SK-N-SH (cell line): ENCODE data around the gene UBE2D2. TPM values are rescaled to one million over a fixed set of nuclear protein-coding genes. Genes with fewer than 3 reads are reported as not detected.

Experiments used
- CTCF ChIA-PET: fragments of 300-600, 350-600 bp; formaldehyde crosslinking; extraction: SDS; loops from one replicate; lab custom pipeline; 2021; lab: Yijun Ruan, JAX
- POLR2A ChIA-PET: fragments of 350-600 bp; sonication (Branson Sonifier 250); formaldehyde crosslinking; extraction: SDS; loops from one replicate; lab custom pipeline; 2020; ENCODE audit warnings: antibody characterized with exemption, inconsistent platforms; lab: Yijun Ruan, JAX
- DNase-seq: peaks from one replicate; pipeline ENCODE4 v3.0.0; 2012
- H2AFZ ChIP-seq: fragments of 200-600 bp; sonication (generic); 2 replicates; pipeline ENCODE4 v1.8.1; 2016; ENCODE audit warnings: antibody characterized with exemption, mild to moderate bottlenecking, low read depth
- H3F3A ChIP-seq: fragments of 200-600 bp; sonication (generic); replicated peaks from 2 replicates; pipeline ENCODE3; 2016; ENCODE audit warnings: antibody characterized with exemption, mild to moderate bottlenecking; ENCODE audit not compliant: insufficient read depth
- H3K27ac ChIP-seq, 2 experiments: fragments of 200-500 bp in 1 of 2; fragments of 200-600 bp in 1 of 2; sonication (Bioruptor generic) in 1 of 2; sonication (generic), shearing (Covaris generic) in 1 of 2; 2 replicates each; pipeline versions ENCODE4 v1.5.1 to v1.6.1; 2014 to 2016; ENCODE audit warnings: low read depth in 2 of 2, inconsistent platforms in 1 of 2, low read length in 1 of 2, mild to moderate bottlenecking in 1 of 2, mixed read lengths in 1 of 2
- H3K27me3 ChIP-seq: fragments of 200-600 bp; sonication (generic), shearing (Covaris generic); 2 replicates; pipeline ENCODE4 v1.6.1; 2016; ENCODE audit warnings: mixed run types; ENCODE audit not compliant: insufficient read depth
- H3K36me3 ChIP-seq, 2 experiments: fragments of 200-500 bp in 1 of 2; fragments of 200-600 bp in 1 of 2; sonication (Bioruptor generic) in 1 of 2; sonication (generic) in 1 of 2; replicated peaks in 1 of 2; 2 replicates each; pipeline versions ENCODE3 to v1.5.1; 2014 to 2016; ENCODE audit warnings: low read length in 1 of 2, mild to moderate bottlenecking in 1 of 2; ENCODE audit not compliant: insufficient read depth in 2 of 2, control insufficient read depth in 1 of 2
- H3K4me1 ChIP-seq, 2 experiments: fragments of 200-500 bp in 1 of 2; fragments of 200-600 bp in 1 of 2; sonication (Bioruptor generic) in 1 of 2; sonication (generic), shearing (Covaris generic) in 1 of 2; 2 replicates each; pipeline versions ENCODE4 v1.5.1 to v1.6.1; 2014 to 2016; ENCODE audit warnings: low read depth in 1 of 2, low read length in 1 of 2, mixed run types in 1 of 2; ENCODE audit not compliant: insufficient read depth in 2 of 2, control insufficient read depth in 1 of 2
- H3K4me2 ChIP-seq: fragments of 200-600 bp; sonication (generic), shearing (Covaris generic); 2 replicates; pipeline ENCODE4 v1.6.1; 2017; ENCODE audit warnings: mixed run types
- H3K4me3 ChIP-seq, 2 experiments: fragments of 200-500 bp in 1 of 2; fragments of 200-600 bp in 1 of 2; sonication (Bioruptor generic) in 1 of 2; sonication (generic), shearing (Covaris generic) in 1 of 2; 2 replicates each; pipeline versions ENCODE4 v1.5.1 to v1.8.1; 2014 to 2016; ENCODE audit warnings: low read depth in 2 of 2, inconsistent platforms in 1 of 2, low read length in 1 of 2, mild to moderate bottlenecking in 1 of 2, mixed read lengths in 1 of 2, moderate library complexity in 1 of 2
- H3K79me2 ChIP-seq: fragments of 200-600 bp; sonication (generic); 2 replicates; pipeline ENCODE4 v1.8.1; 2017; ENCODE audit warnings: mild to moderate bottlenecking; ENCODE audit not compliant: insufficient read depth
- H3K9ac ChIP-seq: fragments of 200-600 bp; sonication (generic); 2 replicates; pipeline ENCODE4 v1.6.1; 2017; ENCODE audit warnings: mixed run types
- H3K9me2 ChIP-seq: fragments of 200-600 bp; sonication (generic); 2 replicates; pipeline ENCODE4 v1.6.1; 2017; ENCODE audit warnings: mixed run types
- H3K9me3 ChIP-seq: fragments of 200-600 bp; sonication (generic); 2 replicates; pipeline ENCODE4 v1.6.1; 2017; ENCODE audit warnings: mixed run types, mild to moderate bottlenecking, moderate library complexity
- H4K20me1 ChIP-seq: fragments of 200-600 bp; sonication (generic); 2 replicates; pipeline ENCODE4 v1.6.1; 2017; ENCODE audit warnings: mild to moderate bottlenecking, mixed run types; ENCODE audit not compliant: insufficient read depth
- CTCF ChIP-seq: fragments of 200-600 bp; sonication (generic); IDR thresholded peaks from 2 replicates; pipeline ENCODE4 v1.6.1; 2017; ENCODE audit warnings: antibody characterized with exemption, mild to moderate bottlenecking, moderate library complexity
- EP300 ChIP-seq, 2 experiments: IDR thresholded peaks; 2 replicates each; pipeline versions ENCODE4 v1.4.0 to v1.6.1; 2012; ENCODE audit warnings: borderline replicate concordance in 1 of 2, low read depth in 1 of 2, low read length in 1 of 2
- EZH2phosphoT487 ChIP-seq: fragments of 200-600 bp; sonication (generic); IDR thresholded peaks from 2 replicates; pipeline ENCODE4 v1.6.1; 2017; ENCODE audit warnings: low read depth, mixed run types, mild to moderate bottlenecking, antibody characterized with exemption, moderate library complexity, borderline replicate concordance
- FOSL2 ChIP-seq: IDR thresholded peaks from 2 replicates; pipeline ENCODE4 v1.4.0; 2012; ENCODE audit warnings: low read depth, mild to moderate bottlenecking, moderate library complexity, borderline replicate concordance
- GATA2 ChIP-seq: sonication (generic); formaldehyde crosslinking; IDR thresholded peaks from 2 replicates; pipeline ENCODE4 v1.5.0; 2020; ENCODE audit warnings: mild to moderate bottlenecking, missing genetic modification reagents
- MAX ChIP-seq: IDR thresholded peaks from 2 replicates; pipeline ENCODE4 v1.4.0; 2012; ENCODE audit warnings: low read depth
- NFIC ChIP-seq: IDR thresholded peaks from 2 replicates; pipeline ENCODE4 v1.4.0; 2012; ENCODE audit warnings: borderline replicate concordance
- PBX3 ChIP-seq: IDR thresholded peaks from 2 replicates; pipeline ENCODE4; 2012
- POLR2AphosphoS5 ChIP-seq: IDR thresholded peaks from 2 replicates; pipeline ENCODE4 v1.6.1; 2012; ENCODE audit warnings: low read depth, low read length
- RXRA ChIP-seq: IDR thresholded peaks from 2 replicates; pipeline ENCODE4 v1.4.0; 2012; ENCODE audit warnings: low read depth, mild to moderate bottlenecking, borderline replicate concordance
- SIN3A ChIP-seq: IDR thresholded peaks from 2 replicates; pipeline ENCODE4 v1.6.1; 2012; ENCODE audit warnings: low read depth, mild to moderate bottlenecking, low read length, moderate library complexity, borderline replicate concordance
- TAF1 ChIP-seq: IDR thresholded peaks from 2 replicates; pipeline ENCODE4 v1.6.1; 2012; ENCODE audit warnings: low read depth, mild to moderate bottlenecking, low read length, moderate library complexity, borderline replicate concordance
- TCF12 ChIP-seq: IDR thresholded peaks from 2 replicates; pipeline ENCODE4 v1.4.0; 2012
- TEAD4 ChIP-seq: IDR thresholded peaks from 2 replicates; pipeline ENCODE4 v1.4.0; 2012; ENCODE audit warnings: mild to moderate bottlenecking, borderline replicate concordance; ENCODE audit not compliant: insufficient read depth
- USF1 ChIP-seq: IDR thresholded peaks from 2 replicates; pipeline ENCODE4 v1.4.0; 2012; ENCODE audit warnings: low read depth, borderline replicate concordance
- USF2 ChIP-seq: fragments of 150-350 bp; IDR thresholded peaks from 2 replicates; pipeline ENCODE4 v1.6.1; 2017; ENCODE audit warnings: antibody characterized with exemption, low read length, low read depth, borderline replicate concordance
- YY1 ChIP-seq: IDR thresholded peaks from 2 replicates; pipeline ENCODE4 v1.4.0; 2012; ENCODE audit warnings: low read depth, mild to moderate bottlenecking
- WGBS: methylation state at CpG from one replicate; pipeline ENCODE4 v1.1.6; 2017; ENCODE audit warnings: low lambda C conversion rate; 5-methylcytosine and 5-hydroxymethylcytosine counted together
- polyA plus RNA-seq, 3 experiments: library from polyadenylated mRNA; depleted of rRNA; stranded (reverse); fragments of >200 nt; gene quantifications; 2 replicates each; pipeline ENCODE4 v1.2.3, GENCODE V29; 2012

UBE2D2 gene
- polyA plus RNA-seq, 1 of the 3 experiments (the other 2 are of a cell fraction), result 24.5 TPM

- Histone ChIP-seq H2AFZ (no peak overlapping the region), H3K4me1 (peaks cover 87 to 96% of the 10 kb centered on the region in 2 experiments), H4K20me1 (peaks cover 34% of the 10 kb centered on the region), H3K4me3 (no peak overlapping the region), H3K4me2 (peak overlapping the region; percentile 96), H3K9me2 (no peaks in the 10 kb centered on the region), H3K27me3 (no peaks in the 10 kb centered on the region), H3K36me3 (peaks cover 3 to 4% of the 10 kb centered on the region in 2 experiments), H3F3A (peaks cover 53% of the 10 kb centered on the region), H3K79me2 (peaks cover 97% of the 10 kb centered on the region), H3K9ac (peak overlapping the region; percentile 26; the same call in 1 of the 2 replicates), H3K27ac (peak overlapping the region; percentile 96 to 99), H3K9me3 (no peaks in the 10 kb centered on the region)
- POLR2A ChIA-PET, result interaction anchor here (1.0 kb wide), 2 partner anchors 10 to 19 kb away, joined by 3 to 5 read pairs; partner anchors contain the start of gene CXXC5
- TF ChIP-seq EP300 (IDR thresholded peaks at IDR 0.05; ENCODE audit: borderline replicate concordance in 1 of 2, low read depth in 1 of 2, low read length in 1 of 2) (0 out of 4 replicates have a peak, but pooled peaks of 1 of the 2 experiments have one; percentile 16), TCF12 (peak; percentile 28; the same call in 1 of the 2 replicates), MAX (peak; percentile 15; the same call in 1 of the 2 replicates), NFIC (peak; percentile 7; the same call in 1 of the 2 replicates), FOSL2 (0 out of 2 replicates have a peak, but pooled peaks have one; percentile 7), TAF1 (no peak), PBX3 (peak; percentile 13; the same call in 1 of the 2 replicates), GATA2 (CRISPR knock-in tag) (no peak)
- 46% methylated on average over 12 of the region's 12 CpGs for WGBS
- CTCF ChIA-PET, result interaction anchor here (1.0 to 20.6 kb wide), 8 partner anchors 12 to 130 kb away, joined by 3 to 204 read pairs (median 8); no protein-coding TSS in a partner anchor
- DNase-seq, result no peak
These were observed 96.5 kb downstream of the UBE2D2 start for GRCh38 chr5:139657363-139658321.

GRCh38 chr5:139658501-139658927, 97.4 kb downstream of the UBE2D2 start:
- peak overlapping the region in 1 of 2 experiments; percentile 57; a peak in 1 of 4 replicates for H3K4me3 ChIP-seq
- peaks cover 33% of the 10 kb centered on the region; the same call in 1 of the 2 replicates for H4K20me1 ChIP-seq
- H3K9me3 ChIP-seq, result no peaks in the 10 kb centered on the region
- H3K9me2 ChIP-seq, result no peaks in the 10 kb centered on the region
- H3K36me3 ChIP-seq, result peaks cover 4 to 5% of the 10 kb centered on the region in 2 experiments
- H3K79me2 ChIP-seq, result peaks cover 97% of the 10 kb centered on the region
- peak overlapping the region; percentile 69; the same call in 1 of the 2 replicates for H3K9ac ChIP-seq
- no peaks in the 10 kb centered on the region for H3K27me3 ChIP-seq
- 52% methylated on average over 12 of the region's 14 CpGs for WGBS
- ChIA-PET CTCF (interaction anchor here (1.2 to 20.6 kb wide), 8 partner anchors 12 to 129 kb away, joined by 3 to 204 read pairs (median 14); no protein-coding TSS in a partner anchor), POLR2A (interaction anchor here (1.0 kb wide), 1 partner anchor 10 kb away, joined by 5 read pairs; the partner anchor contains the start of gene CXXC5)
- no peak overlapping the region for H2AFZ ChIP-seq
- H3K27ac ChIP-seq, result peak overlapping the region; percentile 96 to 99
- peak overlapping the region; percentile 96 for H3K4me2 ChIP-seq
- DNase-seq, result no peak
- peaks cover 80 to 96% of the 10 kb centered on the region in 2 experiments for H3K4me1 ChIP-seq
- H3F3A ChIP-seq, result peaks cover 50% of the 10 kb centered on the region
- TF ChIP-seq POLR2AphosphoS5, result no peak
- no peak for TF ChIP-seq EZH2phosphoT487
- no peak for TF ChIP-seq TEAD4
- TF ChIP-seq RXRA, result no peak
- TF ChIP-seq CTCF, result peak; percentile 14; the same call in 1 of the 2 replicates
- TF ChIP-seq SIN3A, result no peak
- no peak for TF ChIP-seq USF2
- TF ChIP-seq YY1, result 0 out of 2 replicates have a peak, but pooled peaks have one; percentile 36
- TF ChIP-seq USF1, result no peak
